GM21717 (cell line): Measurements from ENCODE around the gene PPP2R5C.

Experiments
- ATAC-seq: cut with Tn5 transposase; IDR thresholded peaks from one replicate; pipeline ENCODE4 v1.9.1; 2021; ENCODE audit warnings: mild to moderate bottlenecking, moderate library complexity; ENCODE audit not compliant: unreplicated experiment

PPP2R5C gene

GRCh38 chr14:101909371-101910096 is 148.0 kb downstream of the PPP2R5C start:
- ATAC-seq, result no peak

- ATAC-seq, result no peak
Observed at GRCh38 chr14:101912841-101913240, 151.3 kb downstream of the PPP2R5C start.

GRCh38 chr14:101914083-101914482 is 152.6 kb downstream of the PPP2R5C start:
- ATAC-seq, result no peak

GRCh38 chr14:101915871-101916815 is 154.6 kb downstream of the PPP2R5C start:
- no peak for ATAC-seq

GRCh38 chr14:101916816-101917412 is 155.4 kb downstream of the PPP2R5C start:
- ATAC-seq, result no peak

DNA sequence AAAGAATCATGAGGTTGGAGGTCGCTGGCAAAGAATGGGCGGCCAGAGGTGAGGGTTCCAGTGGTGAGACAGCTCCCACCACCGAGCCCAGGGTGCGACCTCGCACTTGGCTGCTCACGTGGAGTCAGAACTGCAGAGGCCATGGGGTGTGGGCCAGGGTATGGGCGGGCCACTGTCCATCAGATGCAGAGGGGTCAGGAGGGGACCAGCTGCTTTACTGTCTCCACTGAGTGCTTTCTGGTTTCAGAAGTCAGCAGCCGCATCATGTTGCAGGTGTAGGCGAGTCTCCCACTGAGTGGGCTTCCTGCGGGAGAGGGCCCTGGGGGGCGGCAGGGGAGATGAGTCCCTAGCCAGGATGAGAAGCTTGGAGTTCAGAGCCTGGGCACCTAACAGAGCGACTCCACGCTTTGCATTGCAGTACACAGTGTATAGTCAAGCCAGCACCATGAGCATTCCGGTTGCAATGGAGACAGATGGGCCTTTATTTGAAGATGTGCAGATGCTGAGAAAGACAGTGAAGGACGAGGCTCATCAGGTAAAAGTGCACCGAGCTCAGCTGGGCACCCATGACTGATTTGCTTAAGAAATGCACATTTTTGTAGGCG is 156.0 kb downstream of the PPP2R5C start:
- no peak for ATAC-seq

- ATAC-seq, result no peak
Observed at GRCh38 chr14:101918065-101918989, 156.8 kb downstream of the PPP2R5C start.

GRCh38 chr14:101920271-101920670 is 158.8 kb downstream of the PPP2R5C start:
- no peak for ATAC-seq

DNA sequence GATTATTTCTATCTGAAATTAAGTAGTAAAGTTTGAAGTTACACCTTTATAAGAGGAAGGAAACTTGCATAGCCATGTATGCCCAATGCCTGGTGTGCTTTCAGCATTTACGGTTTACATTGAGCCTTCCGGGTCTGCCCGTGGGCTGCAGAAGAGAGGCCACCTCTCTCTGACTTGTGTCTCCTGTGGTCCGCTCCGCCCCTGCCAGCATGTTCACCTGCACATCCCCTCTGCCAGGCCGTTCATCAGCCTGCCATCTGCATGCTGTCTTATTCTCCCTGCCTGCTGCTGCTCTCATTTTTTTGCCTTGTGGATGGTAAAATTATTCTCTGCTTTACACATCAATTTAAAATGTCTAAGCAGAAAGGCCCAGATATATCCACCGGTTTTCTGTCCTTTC is 161.4 kb downstream of the PPP2R5C start:
- no peak for ATAC-seq

GRCh38 chr14:101925152-101925551 is 163.6 kb downstream of the PPP2R5C start:
- ATAC-seq, result no peak

- ATAC-seq, result no peak
Observed at GRCh38 chr14:101926085-101926484, 164.6 kb downstream of the PPP2R5C start.

DNA sequence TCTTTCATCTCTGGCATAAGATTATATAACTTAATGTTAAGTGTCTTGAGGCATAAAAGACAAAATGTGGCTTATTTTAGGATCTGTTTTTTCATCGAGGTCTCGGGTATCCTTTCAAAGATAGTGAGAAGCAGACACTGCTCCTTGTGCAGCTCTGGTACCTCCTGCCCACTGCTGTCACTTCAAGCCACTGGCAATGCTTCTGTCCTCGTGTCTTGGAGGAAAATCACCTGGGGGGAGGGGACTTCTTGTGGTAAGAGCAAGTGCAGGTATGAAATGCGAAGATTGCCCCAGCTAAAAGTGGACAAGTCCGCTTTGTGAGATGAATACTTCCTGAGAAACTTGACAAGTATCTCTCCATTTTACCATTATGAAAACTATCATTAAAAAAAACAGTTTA is 165.1 kb downstream of the PPP2R5C start:
- ATAC-seq, result no peak

DNA sequence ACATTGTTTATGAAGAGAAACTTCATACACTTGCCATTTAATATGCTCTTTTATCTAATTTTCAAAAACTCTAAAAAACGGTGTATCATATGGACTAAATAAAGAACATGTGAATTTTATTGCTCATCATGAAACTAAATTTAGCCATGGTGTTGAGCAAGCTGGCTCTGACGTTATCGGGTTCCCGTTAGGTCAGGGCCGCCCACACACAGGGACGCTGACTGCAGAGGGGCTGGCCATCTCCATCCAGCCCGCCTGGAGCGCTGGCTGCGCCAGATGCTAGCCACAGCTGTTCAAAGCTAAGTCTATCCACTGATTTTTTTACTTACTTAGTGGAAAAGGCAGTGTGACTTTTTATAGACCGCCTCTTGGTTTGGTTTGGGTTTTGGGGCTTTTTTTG is 166.3 kb downstream of the PPP2R5C start:
- ATAC-seq, result no peak

DNA sequence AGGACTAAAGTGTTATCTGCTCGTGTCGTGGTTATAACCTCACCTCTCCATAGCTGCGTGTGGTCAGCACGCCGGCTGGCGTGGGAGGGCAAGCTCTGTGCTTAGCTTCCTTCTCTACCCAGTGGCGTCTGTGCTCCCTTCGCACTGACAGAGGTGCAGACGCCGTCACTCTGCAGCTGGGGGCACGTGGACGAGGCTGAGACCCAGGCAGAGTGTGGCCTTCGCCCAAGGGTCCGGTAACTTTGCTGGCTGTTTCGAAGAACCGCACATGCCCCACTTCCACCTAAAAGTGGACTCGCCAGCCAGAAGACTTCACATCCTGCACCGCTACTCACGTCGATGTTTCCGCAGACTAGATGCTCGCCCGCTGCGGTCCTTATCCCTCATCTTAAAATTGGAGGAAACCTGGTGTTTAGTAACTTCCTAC is 166.9 kb downstream of the PPP2R5C start:
- ATAC-seq, result no peak

DNA sequence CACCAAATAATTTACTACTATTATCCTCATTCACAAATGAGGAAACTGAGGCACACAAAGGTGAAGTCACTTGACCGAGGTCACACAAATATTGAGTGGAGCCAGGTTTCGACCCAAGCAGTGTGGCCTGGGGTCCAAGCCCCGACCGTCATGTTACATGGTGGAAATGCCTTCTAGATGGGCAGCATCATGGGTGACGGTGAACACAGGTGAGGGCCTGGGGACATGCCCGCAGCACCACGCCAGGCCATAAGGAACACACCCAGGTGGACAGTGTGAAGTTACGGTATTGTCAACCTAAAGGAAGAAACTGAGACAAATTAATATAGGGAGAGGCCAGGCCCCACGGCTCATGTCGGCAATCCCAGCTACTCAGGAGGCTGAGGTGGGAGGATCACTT is 167.6 kb downstream of the PPP2R5C start:
- no peak for ATAC-seq

GRCh38 chr14:101929946-101930345 is 168.4 kb downstream of the PPP2R5C start:
- no peak for ATAC-seq

GRCh38 chr14:101932673-101933072 is 171.2 kb downstream of the PPP2R5C start:
- ATAC-seq, result no peak

GRCh38 chr14:101933209-101933608 is 171.7 kb downstream of the PPP2R5C start:
- no peak for ATAC-seq

DNA sequence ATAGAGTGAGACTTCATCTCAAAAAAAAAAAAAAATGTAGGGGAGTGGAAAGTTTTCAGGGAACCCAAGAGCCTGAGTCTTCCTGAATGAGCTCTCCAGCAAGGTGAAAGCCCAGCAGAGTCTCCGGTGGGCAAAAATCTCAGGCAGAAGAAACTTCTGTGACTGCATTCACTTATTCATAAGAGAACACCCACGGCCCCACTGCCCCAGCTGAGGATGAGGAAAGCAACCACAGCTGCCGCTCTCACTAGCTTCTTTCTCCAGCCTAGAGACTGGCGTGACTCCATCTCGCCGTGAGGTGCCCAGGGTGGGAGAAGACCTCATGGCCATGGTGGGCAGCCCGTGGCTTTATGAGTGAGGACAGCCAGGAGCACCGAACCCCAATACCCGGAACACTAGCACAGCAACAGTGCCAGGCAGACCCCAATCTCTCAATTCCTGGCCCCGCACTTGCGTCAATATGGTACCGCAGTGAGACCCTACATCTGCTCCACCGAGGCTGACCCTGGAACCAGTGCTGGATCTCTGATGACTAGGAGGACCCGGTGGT is 173.2 kb downstream of the PPP2R5C start:
- ATAC-seq, result no peak
